Frontal cortex (tissue), 4 donors: ENCODE measurements around the gene SACM1L. TPM values are rescaled to one million over a fixed set of nuclear protein-coding genes. Genes with fewer than 3 reads are reported as not detected.

Experiments
- DNase-seq, 2 donors: peaks; one replicate each; pipeline ENCODE4 v3.0.0; 2012; ENCODE audit warnings: low spot score in 2 of 2
- FAIRE-seq: peaks from 2 replicates; lab custom pipeline; 2012; peaks lifted over from hg19 to GRCh38; lab: Jason Lieb, UNC
- total RNA-seq: library from RNA; depleted of rRNA; stranded (reverse); fragments of >200 nt; gene quantifications from one replicate; pipeline ENCODE4 v1.2.3, GENCODE V29; 2014
- donor health status: control.
- donor health status: control.
- donor health status: control.

SACM1L gene, protein sequence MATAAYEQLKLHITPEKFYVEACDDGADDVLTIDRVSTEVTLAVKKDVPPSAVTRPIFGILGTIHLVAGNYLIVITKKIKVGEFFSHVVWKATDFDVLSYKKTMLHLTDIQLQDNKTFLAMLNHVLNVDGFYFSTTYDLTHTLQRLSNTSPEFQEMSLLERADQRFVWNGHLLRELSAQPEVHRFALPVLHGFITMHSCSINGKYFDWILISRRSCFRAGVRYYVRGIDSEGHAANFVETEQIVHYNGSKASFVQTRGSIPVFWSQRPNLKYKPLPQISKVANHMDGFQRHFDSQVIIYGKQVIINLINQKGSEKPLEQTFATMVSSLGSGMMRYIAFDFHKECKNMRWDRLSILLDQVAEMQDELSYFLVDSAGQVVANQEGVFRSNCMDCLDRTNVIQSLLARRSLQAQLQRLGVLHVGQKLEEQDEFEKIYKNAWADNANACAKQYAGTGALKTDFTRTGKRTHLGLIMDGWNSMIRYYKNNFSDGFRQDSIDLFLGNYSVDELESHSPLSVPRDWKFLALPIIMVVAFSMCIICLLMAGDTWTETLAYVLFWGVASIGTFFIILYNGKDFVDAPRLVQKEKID
- total RNA-seq = 34.2 TPM

DNA sequence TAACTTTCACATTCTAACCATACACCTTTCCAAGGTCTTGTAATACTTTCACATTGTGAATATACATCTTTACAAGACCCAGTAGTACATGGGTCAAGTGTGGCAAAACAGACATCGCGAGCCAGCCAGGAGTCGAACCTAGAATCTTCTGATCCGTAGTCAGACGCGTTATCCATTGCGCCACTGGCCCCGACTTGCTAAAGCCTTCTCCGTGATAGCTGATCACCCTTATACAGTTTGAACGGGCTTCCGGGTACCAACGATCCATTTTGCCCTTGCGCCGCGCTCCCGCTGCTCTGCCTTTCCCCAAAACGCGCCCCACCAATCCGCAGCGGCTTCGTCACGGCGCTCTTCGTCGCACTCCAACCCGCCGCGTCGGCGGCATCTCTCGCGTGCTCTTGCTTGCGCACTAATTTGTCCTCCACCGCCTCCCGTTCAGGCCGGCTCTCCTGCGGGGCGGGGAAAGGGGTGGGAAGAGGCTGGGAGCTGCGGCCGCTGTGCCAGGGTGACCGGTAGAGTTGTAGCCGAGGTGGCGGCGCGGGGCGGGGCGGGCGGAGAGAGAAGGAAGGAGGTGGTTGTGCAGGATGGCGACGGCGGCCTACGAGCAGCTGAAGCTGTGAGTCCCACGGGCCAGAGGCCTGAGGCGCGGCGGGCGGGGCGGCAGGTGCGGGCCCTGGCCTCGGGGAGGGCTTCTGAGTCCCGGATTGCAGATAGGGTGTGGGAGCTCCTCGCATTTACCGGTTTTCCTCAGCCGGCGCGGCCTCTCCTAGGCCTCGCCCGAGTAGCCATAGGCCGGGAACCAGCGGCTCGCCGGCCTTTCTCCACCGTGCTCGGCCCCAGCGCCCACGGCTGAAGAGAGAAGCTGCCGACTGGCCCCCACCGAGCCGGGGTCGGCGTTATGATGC lies at the start of gene SACM1L:
Gene SACM1L, plus strand, starts transcription at position 515 of the 905 bp plus-strand sequence. Its CDS starts 70 bp downstream, at position 585.
- FAIRE-seq (no peak), DNase-seq (peak; percentile 83 to 87)

DNA sequence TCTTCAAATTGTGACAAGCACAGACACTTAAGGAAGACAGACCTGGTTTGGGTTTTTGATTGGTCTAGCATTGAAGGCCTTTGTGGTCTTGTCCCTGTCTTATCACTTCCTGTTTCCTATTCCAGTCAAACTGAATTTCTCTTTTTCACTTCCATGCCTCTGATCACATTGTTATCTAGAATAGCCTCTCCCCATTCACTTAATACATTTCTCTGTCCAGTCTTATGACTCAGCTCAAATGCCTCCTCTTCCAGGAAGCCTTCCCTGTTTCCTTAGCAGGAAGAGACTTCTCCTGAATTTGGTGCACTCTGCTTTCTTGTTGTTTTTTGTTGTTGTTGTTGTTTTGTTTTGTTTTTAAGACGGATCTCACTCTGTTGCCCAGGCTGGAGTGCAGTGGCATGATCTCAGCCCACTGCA lies 49.1 kb upstream of the SACM1L start:
- DNase-seq (no peak), FAIRE-seq (no peak)

DNA sequence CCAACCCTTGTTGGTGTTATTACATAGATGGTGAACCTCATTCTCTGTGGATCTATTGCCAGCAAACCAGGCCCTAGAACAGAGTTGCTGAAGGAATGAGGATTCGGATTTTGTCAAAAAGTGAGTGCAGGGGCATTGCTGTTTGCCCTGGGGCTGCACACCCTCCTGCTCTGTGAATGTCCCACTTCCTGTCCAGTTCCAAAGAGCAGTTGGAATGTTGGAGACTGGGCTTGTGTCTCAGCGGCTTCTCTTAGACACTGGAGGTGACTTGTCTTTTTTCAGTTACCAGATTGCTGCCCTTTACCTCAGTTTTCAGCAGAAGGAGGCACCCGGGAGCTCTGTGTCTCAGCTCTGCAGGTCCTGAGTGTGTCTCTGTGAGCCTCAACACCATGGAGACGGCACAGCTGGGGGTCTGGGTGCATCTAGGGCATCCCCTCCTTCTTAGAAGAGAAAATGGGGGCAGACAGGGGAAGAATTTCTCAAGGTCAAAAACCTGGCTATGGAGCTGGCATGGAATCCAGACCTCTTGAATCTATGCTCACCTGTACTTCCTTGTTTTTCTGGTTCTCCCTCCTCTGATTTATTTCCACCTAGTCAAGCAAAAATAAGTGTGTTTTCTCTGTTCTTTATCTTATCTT lies 48.4 kb upstream of the SACM1L start:
- FAIRE-seq = no peak
- DNase-seq = no peak

DNA sequence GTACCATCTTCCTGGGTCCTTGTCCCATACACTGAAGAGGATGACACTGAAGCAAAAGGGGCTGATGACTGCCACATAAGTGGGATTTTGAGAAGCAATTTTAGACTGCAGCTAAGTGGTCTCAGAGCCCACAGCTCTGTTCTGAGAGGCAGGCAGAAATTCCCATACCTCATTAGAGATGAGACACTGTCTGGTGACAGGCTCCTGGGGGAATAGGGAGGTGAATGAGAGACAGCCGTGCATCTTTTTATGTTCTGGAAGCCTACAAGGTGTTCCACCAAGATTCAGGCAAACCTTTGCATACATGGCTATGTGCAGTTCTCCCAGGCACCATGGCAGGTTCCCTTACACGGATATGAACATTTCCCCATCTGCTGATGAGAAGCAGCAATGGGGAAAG lies 47.4 kb upstream of the SACM1L start:
- FAIRE-seq (no peak), DNase-seq (no peak)

DNA sequence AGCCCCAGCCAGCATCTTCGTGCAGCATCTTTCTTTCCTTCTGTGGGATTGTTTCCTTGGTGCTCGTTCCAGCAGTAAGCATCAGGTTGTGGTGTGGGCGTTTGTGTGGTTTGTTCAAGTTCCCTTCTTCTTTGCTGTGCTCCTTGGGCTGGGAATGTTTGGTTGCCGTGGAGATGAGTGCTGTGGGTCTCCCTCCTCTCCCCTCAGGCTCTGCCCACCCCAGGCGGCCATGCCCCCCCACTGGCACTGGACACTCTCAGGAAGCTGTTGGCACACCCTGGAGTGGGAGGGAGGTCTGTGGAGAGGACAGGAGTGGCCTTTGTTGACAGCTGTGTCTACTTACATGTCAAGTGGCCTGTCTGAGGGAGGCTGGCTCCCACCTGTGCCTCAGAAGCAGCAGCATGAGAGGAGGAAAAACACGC lies 46.5 kb upstream of the SACM1L start:
- no peak for DNase-seq
- no peak for FAIRE-seq

DNA sequence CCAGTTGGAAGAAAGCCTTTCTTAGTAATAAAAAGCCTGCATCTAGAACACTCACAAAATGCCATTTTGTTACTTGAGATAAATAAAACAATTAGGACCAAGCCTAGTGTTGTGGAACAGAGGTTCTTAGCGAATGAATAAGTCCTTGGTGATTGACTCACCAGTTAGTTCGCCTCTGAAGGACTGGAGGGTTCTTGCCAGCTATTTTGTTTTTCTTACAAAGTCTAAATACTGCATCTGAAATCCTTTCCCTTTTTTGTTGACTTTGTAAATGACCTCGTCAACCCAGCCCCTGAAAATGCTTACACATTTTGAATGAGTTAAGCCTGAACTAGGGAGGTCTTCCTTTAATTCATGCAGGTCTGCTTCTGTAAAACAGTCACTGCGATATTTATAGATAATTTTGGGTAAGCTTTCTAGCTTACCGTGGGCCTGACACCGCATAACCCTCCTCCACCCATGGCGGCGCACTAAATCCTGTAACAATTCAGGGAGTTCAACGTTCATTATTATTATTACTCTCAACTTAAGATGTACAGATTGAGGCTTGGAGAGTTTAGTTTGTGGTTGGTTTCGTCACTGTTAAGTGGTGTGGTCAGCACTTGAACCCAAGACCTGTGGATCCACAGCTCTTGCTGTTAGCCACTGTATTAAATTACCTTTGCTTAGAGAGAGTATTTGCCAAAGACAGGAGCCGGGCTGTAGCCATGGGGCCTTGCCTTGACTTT lies 45.0 kb upstream of the SACM1L start:
- FAIRE-seq (no peak), DNase-seq (no peak)

DNA sequence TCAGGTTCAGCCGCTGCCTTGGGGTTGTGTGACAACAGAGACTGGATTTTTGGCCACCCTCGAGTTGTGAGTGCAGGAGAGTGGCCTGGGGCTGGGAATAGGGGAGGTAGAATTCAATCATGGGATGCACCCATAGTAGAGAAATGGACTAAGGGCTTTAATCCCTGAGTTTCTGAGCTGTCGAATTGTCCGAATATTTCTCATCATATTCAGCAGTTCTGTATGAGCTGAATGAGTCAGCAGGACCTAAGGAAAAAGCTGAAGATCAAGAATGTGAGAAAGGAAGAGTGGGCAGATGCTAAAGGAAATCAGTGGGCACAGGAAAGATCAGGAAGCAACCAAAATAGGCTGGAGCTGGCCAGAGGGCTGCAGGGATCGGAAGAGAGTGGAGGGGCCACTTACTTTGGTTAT lies 44.4 kb upstream of the SACM1L start:
- FAIRE-seq = no peak
- no peak for DNase-seq

DNA sequence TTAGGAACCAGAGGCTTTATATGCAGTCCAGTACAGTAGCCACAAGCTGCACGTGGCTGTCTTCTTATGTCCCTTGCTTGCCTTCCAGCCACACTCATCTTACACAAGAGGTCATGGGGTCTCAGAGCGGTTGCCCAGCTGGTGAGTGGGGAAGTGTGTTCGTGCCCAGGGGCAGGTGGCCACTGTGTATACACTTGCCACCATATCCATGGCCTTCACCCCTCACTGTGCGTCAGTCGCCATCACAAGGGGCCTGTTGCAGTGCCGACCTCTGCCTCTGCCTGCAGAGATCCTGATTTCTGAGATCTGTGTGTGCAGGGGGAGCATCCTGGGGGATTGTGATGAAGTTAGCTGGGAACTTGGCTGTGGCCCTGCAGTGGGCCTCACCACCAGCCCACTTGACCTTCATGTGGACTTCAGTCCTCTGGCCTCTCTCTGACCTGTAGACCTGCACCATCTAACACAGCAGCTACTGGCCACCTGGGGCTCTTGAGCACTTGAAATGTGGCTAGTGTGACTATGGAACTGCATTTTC lies 43.1 kb upstream of the SACM1L start:
- FAIRE-seq (no peak), DNase-seq (no peak)

DNA sequence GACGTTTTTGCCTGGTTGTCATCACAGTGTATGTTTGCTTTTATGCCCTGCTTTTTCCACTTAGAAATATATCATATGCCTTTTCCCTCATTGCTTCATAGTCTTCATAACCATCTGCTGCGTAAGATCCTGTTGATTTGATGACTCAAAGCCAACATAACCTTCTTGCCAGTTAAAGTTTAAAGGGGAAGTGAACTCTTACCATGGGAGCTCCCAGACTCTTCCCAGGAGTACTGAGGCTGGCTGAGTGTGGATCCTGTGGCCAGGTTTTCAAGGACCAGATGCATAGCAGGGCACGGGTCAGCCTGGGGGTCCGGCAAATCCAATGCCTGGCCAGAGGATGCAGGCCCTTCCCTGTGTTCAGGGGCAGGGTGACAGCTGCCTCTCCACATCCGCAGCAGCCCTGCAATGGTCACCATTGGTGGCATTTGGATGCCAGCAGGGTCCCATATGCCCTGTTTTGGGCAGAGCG lies 42.0 kb upstream of the SACM1L start:
- no peak for FAIRE-seq
- no peak for DNase-seq

DNA sequence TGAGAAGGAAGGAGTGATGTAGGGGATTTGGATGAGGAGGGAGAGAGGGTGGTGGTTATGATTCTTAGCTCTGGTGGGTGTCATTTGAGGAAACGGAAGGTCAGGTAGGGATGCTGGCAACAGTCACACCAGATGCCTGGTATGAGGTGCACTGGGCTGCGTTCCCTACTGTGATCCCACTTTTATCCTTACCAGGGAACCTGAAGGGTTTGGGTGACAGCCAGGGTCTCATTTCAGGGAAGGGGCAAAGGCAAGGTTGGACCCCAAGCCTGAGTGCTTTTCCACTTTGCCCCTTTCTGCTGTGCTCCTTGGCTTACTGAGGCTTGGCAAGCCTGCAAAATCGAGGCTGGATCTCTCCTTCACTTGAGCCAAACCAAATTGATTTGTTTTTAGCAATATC lies 36.0 kb upstream of the SACM1L start:
- FAIRE-seq = no peak

DNA sequence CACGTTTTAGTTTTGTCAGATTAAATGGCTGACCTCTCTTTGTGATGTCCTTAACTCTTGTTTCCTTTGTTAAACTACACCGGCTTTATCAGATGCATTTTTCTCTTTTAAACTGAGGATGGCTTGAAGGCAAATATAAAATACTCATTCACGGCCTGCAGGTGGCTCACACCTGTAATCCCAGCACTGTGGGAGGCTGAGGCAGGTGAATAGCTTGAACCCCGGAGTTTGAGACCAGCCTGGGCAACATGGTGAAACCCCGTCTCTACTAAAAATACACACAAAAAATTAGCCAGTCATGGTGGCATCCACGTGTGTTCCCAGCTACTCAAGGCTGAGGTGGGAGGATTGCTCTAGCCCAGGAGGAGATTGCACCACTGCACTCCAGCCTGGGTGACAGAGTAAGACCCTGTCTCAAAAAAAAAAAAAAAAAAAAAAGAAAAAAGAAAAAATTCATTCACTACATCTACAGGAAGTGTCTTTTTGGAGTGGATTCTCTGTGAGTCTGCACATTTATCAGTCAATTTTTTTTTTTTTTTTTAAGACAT lies 34.7 kb upstream of the SACM1L start:
- no peak for FAIRE-seq
- no peak for DNase-seq

More for the DNA sequence above, 36.0 kb upstream of the SACM1L start:
- DNase-seq = no peak

DNA sequence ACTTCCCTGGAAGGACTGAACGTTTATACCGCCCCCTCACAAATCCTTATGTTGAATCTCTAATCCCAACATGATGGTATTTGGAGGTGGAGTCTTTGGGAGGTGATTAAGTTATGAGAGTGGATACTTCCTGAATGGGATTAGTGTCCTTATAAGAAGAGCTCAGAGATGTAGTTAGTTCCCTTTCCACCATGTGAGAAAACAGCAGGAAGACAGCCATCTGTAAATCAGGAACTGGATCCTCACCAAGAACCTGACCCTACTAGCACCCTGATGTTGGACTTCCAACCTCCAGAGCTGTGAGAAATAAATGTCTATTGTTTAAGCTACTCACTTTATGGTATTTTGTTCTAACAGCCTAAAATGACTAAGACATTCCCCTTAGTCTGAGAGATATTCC lies 33.3 kb upstream of the SACM1L start:
- DNase-seq (no peak), FAIRE-seq (no peak)

DNA sequence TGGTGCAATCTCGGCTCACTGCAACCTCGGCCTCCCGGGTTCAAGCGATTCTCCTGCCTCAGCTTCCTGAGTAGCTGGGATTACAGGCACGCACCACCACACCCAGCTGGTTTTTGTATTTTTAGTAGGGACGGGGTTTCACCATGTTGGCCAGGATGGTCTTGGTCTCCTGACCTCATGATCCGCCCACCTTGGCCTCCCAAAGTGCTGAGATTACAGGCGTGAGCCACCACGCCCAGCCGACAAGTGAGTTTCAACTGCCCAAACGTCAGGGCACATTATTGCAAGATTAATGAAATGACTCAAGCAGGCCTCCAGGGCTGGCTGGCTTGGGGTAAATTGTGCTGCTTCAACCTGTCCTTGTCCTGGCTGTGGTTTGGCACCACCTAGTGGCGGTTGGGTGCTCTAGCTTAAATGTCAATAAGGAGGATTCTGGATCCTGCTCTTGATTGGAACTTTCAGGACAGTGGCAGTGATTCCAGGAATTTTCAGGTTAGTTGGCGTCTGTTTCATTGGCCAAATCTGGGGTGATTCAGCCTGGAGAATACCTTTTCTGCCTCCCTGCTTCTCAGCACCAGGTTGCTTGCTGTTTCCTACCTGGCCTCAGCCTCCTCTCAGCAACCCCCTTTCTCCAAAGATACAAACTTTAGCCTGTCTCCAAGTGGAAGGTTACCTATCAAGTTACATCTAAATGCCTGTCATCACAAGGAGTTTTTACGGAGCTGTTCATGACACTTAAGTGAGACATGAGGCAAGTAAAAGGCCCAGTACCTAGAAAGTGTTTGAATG lies 32.4 kb upstream of the SACM1L start:
- DNase-seq (peak; percentile 63 to 83), FAIRE-seq (no peak)

DNA sequence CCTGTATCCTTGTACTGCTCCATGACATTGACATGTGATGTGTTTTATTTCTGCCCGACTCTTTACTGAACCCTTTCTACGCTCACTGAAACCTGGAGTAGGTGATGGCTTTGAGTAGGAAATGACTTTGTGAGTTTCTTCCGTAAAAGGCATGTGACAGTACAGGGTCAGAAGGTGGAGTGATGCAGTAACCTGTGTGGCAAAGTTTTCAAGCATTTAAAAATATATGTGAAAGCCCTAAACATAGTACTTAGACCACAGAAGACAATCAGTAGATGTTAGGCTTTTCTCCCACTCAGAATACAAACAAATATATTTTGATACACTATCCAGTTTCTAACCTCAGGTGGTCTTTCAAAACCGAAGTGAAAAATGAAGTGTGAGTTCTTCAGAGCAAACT lies 31.3 kb upstream of the SACM1L start:
- DNase-seq (no peak), FAIRE-seq (no peak)

DNA sequence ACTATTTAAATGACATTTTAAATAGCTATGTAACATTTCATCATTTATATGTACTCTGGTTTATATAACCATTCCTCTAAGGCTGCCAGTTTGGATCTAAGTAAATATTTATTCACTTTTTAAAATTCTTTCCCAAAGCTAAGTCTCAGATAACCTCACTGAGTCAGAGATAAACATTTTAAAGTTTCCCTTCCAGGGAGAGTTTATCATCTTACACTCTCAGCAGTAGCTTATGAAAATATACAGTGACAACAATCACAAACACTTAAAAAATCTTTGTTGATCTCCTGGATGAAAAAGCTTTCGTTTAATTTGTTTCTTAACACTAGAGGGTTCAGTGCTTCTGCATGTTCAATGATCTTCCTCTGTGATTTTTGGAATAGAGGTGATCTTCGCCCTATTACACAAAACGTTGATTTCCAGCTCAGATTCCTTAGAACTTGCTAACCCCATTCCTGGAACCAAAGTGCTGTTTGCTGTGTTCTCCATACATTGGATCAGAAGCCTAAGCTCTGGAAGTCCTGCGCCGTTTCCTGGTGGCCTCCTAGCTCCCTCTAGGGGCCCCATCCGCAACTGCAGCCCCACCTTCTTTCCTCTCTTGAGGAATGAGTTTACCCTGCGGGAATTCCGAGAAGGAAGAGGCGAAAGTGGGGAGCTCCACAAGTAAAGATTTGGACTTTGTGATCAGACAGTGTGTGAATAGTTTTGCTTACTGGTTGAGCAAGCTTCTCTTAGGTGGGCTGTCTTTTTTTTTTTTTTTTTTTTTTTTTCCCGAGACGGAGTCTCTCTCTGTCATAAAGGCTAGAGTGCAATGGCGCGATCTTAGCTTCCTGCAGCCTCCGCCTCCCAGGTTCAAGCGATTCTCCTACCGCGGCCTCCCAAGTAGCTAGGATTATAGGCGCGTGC lies 29.3 kb upstream of the SACM1L start:
- DNase-seq (peak; percentile 32 to 74), FAIRE-seq (no peak)

DNA sequence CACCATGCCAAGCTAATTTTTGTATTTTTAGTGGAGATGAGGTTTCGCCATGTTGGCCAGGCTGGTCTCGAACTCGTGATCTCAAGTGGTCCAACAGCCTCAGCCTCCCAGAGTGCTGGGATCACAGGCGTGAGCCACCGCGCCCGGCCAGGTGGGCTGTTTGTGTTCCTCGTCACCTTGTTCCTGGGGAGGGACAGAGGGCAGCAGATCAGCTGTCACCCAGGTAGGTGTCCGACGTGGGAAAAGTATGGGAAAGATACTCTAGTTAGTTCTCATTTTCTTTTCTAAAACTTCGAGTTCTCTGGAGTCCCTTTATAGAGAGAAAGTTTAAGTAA lies 28.7 kb upstream of the SACM1L start:
- FAIRE-seq (no peak), DNase-seq (no peak)

DNA sequence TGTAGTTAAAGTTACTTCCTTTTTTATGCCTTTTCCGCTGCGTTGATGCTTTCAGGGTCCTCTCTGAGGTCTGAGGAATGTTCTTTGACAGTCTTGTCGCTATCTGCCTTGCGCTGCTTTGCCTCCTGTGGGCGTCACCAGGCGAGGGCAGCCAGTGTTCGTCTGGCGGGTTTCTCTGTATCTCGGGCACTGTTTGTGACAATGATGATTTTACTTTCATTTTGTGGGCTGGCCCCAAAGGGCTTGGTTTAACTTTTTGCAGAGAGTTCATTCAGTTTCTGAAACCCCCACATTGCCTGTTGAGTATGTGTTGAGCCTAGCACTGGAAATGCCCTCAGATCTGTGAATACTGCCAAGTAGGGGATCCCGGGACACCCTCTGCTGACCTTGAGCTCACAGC lies 24.6 kb upstream of the SACM1L start:
- FAIRE-seq = no peak
- no peak for DNase-seq
